Uterus (tissue), 2 donors: ENCODE results near the gene TEX54.

Experiments
- POLR2A ChIP-seq, 2 donors: fragments of 450-650 bp; IDR thresholded peaks; one replicate each; pipeline ENCODE4 v1.6.1; 2016; ENCODE audit warnings: antibody characterized with exemption in 2 of 2, mild to moderate bottlenecking in 1 of 2, moderate library complexity in 1 of 2
- TF ChIP-seq, protein P1 (sequence below), 4 experiments: fragments of 200-600 bp in 2 of 4; fragments of 450-650 bp in 2 of 4; sonication (generic) in 2 of 4; IDR thresholded peaks; one replicate each; pipeline ENCODE4 v1.5.1; 2016 to 2019; ENCODE audit warnings: antibody characterized with exemption in 4 of 4, mild to moderate bottlenecking in 2 of 4, moderate library complexity in 1 of 4

GRCh38 chr11:62854825-62855570 lies 22.4 kb upstream of the TEX54 start:
- no peak for TF ChIP-seq POLR2A (IDR thresholded peaks at IDR 0.05)
- TF ChIP-seq, protein P1, sequence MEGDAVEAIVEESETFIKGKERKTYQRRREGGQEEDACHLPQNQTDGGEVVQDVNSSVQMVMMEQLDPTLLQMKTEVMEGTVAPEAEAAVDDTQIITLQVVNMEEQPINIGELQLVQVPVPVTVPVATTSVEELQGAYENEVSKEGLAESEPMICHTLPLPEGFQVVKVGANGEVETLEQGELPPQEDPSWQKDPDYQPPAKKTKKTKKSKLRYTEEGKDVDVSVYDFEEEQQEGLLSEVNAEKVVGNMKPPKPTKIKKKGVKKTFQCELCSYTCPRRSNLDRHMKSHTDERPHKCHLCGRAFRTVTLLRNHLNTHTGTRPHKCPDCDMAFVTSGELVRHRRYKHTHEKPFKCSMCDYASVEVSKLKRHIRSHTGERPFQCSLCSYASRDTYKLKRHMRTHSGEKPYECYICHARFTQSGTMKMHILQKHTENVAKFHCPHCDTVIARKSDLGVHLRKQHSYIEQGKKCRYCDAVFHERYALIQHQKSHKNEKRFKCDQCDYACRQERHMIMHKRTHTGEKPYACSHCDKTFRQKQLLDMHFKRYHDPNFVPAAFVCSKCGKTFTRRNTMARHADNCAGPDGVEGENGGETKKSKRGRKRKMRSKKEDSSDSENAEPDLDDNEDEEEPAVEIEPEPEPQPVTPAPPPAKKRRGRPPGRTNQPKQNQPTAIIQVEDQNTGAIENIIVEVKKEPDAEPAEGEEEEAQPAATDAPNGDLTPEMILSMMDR (IDR thresholded peaks at IDR 0.05), result no peak
